Body of pancreas (tissue), 4 donors: Measurements from ENCODE around the gene MIGA1. TPM values are rescaled to one million over a fixed set of nuclear protein-coding genes. Genes with fewer than 3 reads are reported as not detected.
A peak's percentile ranks its signal among the peaks of the same experiment; 100 is the strongest.

ENCODE experiments used
- ATAC-seq: fragments of 150-250 bp; one replicate; pipeline ENCODE4 v1.9.1; 2016
- DNase-seq, 4 donors: peaks; one replicate each; pipeline ENCODE4 v3.0.0-alpha.2; 2019
- H3K27ac ChIP-seq, 4 donors: fragments of 200-600 bp; sonication (generic); 1 replicate in 3 of 4; 2 replicates in 1 of 4; pipeline versions ENCODE4 v1.5.1 to v1.6.1; 2016 to 2019; ENCODE audit warnings: mild to moderate bottlenecking in 1 of 4, mixed read lengths in 1 of 4, moderate library complexity in 1 of 4
- H3K27me3 ChIP-seq, 2 donors: fragments of 200-600 bp; sonication (generic); one replicate each; pipeline ENCODE4 v1.6.0; 2016; ENCODE audit warnings: mild to moderate bottlenecking in 1 of 2
- H3K36me3 ChIP-seq, 2 donors: fragments of 200-600 bp; sonication (generic); replicated peaks in 1 of 2; 2 replicates each; pipeline ENCODE4 v1.5.1; 2016; ENCODE audit warnings: low read depth in 2 of 2; ENCODE audit not compliant: insufficient read depth in 1 of 2
- H3K4me1 ChIP-seq: fragments of 200-600 bp; sonication (generic); one replicate; pipeline ENCODE4 v1.6.0; 2016
- H3K4me3 ChIP-seq, 2 donors: fragments of 200-600 bp; sonication (generic); 1 replicate in 1 of 2; 2 replicates in 1 of 2; pipeline ENCODE4 v1.5.1; 2016 to 2019
- H3K9me3 ChIP-seq, 3 donors: fragments of 200-600 bp; sonication (generic); 1 replicate in 2 of 3; 2 replicates in 1 of 3; pipeline ENCODE4 v1.5.1; 2016
- POLR2A ChIP-seq, 3 donors: fragments of 450-650 bp; IDR thresholded peaks; one replicate each; pipeline ENCODE4 v1.6.1; 2016; ENCODE audit warnings: antibody characterized with exemption in 3 of 3, mild to moderate bottlenecking in 2 of 3
- WGBS, 2 donors: methylation state at CpG; one replicate each; pipeline ENCODE4 v1.1.5; 2017; 5-methylcytosine and 5-hydroxymethylcytosine counted together
- intact Hi-C: fragments of 100-400 bp; cut with DNase I; formaldehyde crosslinking; loops from one replicate; pipeline ENCODE4 v1.15.1; 2023
- total RNA-seq, 2 donors: library from RNA; depleted of rRNA; stranded (reverse); fragments of >200 nt; gene quantifications; one replicate each; pipeline ENCODE4 v1.1.0, GENCODE V29; 2016
- TF ChIP-seq, protein P1 (sequence below), 7 experiments: fragments of 450-650 bp in 4 of 7; fragments of 200-600 bp in 3 of 7; sonication (generic) in 3 of 7; IDR thresholded peaks; one replicate each; pipeline ENCODE4 v1.5.1; 2016 to 2019; ENCODE audit warnings: antibody characterized with exemption in 7 of 7

The MIGA1 gene
- total RNA-seq, 2 donors from 2014 or later: 6.6 to 10.4 TPM

- Histone ChIP-seq H3K36me3 (no peaks in the 10 kb centered on the region), H3K9me3 (no peaks in the 10 kb centered on the region), H3K4me3 (no peak overlapping the region), H3K27me3 (no peaks in the 10 kb centered on the region), H3K27ac (no peak overlapping the region), H3K4me1 (peaks cover 36% of the 10 kb centered on the region)
- no peak for TF ChIP-seq POLR2A (IDR thresholded peaks at IDR 0.05)
- TF ChIP-seq, protein P1, sequence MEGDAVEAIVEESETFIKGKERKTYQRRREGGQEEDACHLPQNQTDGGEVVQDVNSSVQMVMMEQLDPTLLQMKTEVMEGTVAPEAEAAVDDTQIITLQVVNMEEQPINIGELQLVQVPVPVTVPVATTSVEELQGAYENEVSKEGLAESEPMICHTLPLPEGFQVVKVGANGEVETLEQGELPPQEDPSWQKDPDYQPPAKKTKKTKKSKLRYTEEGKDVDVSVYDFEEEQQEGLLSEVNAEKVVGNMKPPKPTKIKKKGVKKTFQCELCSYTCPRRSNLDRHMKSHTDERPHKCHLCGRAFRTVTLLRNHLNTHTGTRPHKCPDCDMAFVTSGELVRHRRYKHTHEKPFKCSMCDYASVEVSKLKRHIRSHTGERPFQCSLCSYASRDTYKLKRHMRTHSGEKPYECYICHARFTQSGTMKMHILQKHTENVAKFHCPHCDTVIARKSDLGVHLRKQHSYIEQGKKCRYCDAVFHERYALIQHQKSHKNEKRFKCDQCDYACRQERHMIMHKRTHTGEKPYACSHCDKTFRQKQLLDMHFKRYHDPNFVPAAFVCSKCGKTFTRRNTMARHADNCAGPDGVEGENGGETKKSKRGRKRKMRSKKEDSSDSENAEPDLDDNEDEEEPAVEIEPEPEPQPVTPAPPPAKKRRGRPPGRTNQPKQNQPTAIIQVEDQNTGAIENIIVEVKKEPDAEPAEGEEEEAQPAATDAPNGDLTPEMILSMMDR (IDR thresholded peaks at IDR 0.05): no peak
- no peak for ATAC-seq
- intact Hi-C loops: no loop called here
- DNase-seq: no peak
- WGBS, 2 donors: 90 to 94% methylated on average over 4 of the region's 4 CpGs
These were observed 52.1 kb downstream of the MIGA1 start for GRCh38 chr1:77831566-77831965.

DNA sequence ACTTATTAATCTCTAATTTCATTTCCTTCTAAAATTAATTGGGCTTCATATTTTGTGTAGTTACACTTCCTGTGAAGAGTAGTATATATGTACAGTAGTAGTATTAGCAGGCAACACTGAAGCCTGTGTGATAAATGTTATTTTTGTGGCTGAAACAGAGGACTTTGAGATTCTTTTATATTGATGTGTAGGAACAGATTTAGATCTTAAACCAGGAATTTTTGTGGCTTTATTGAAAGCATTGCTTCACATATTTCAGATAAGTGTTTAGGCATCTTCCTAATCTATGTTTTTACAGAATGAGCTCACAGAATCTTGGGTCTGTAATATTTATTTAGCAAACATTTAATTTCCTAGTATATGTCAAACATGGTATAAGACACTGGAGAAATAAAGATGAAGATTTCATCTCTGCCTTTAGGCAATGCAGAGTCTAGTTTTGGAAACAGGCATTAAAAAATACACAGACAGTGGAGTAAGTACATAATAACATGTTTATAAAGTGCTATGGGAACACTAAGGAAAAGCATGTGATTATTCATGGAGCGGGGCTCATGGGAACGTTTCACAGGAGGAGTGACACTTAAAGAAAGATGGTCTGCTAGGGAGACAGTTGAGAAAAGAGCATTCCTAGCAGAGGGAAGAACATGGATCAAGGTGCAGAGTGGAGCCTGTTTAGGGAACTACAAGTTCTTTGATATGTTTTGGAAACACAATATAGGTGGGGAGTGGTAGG is 52.7 kb downstream of the MIGA1 start:
- H3K4me1 ChIP-seq: peaks cover 36% of the 10 kb centered on the region
- 53 to 58% methylated on average over 2 of the region's 2 CpGs for WGBS, 2 donors
- H3K9me3 ChIP-seq: no peaks in the 10 kb centered on the region
- H3K4me3 ChIP-seq: no peak overlapping the region
- H3K36me3 ChIP-seq: no peaks in the 10 kb centered on the region
- intact Hi-C loops: no loop called here
- ATAC-seq (no peak), DNase-seq (no peak)
- H3K27ac ChIP-seq: peak overlapping the region in 2 of 4 donors; percentile 6 to 22
- no peak for TF ChIP-seq POLR2A (IDR thresholded peaks at IDR 0.05)
- TF ChIP-seq, protein P1 (IDR thresholded peaks at IDR 0.05): no peak
- no peaks in the 10 kb centered on the region for H3K27me3 ChIP-seq

DNA sequence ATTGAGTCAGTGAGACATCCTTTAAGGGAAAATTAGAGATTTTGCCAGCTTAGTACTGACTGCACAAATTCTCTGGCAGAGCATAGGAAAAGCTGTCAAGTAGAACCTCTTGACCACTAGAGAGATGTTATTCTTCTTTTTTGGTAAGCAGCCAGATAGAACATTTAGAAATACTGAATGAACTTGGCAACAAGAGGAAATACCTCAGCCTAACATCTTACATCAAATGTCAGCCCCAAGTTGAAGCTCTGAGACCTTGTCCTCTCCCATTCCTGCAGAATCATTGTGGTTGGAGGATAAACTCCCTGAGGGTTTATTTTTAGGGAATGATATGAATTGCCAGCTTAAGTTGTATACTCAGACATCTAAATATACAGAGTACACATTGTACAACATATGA is 53.5 kb downstream of the MIGA1 start:
- TF ChIP-seq, protein P1 (IDR thresholded peaks at IDR 0.05): no peak
- TF ChIP-seq POLR2A (IDR thresholded peaks at IDR 0.05): no peak
- DNase-seq: no peak
- Histone ChIP-seq H3K36me3 (no peaks in the 10 kb centered on the region), H3K4me3 (no peak overlapping the region), H3K9me3 (no peaks in the 10 kb centered on the region), H3K27ac (peak overlapping the region in 2 of 4 donors; percentile 22 to 34), H3K27me3 (no peaks in the 10 kb centered on the region), H3K4me1 (peaks cover 36% of the 10 kb centered on the region)
- intact Hi-C loops: no loop called here
- peak; percentile 61 for ATAC-seq

- no peak overlapping the region for H3K4me3 ChIP-seq
- no peak for ATAC-seq
- H3K36me3 ChIP-seq: no peaks in the 10 kb centered on the region
- H3K4me1 ChIP-seq: peaks cover 36% of the 10 kb centered on the region
- peak overlapping the region in 3 of 4 donors; percentile 15 to 34 (median 19) for H3K27ac ChIP-seq
- intact Hi-C loops: no loop called here
- no peak for DNase-seq
- no peaks in the 10 kb centered on the region for H3K27me3 ChIP-seq
- H3K9me3 ChIP-seq: no peaks in the 10 kb centered on the region
- WGBS, 2 donors: 88 to 93% methylated on average over 3 of the region's 3 CpGs
- TF ChIP-seq, protein P1 (IDR thresholded peaks at IDR 0.05): no peak
- TF ChIP-seq POLR2A (IDR thresholded peaks at IDR 0.05): no peak
These were observed 54.2 kb downstream of the MIGA1 start for GRCh38 chr1:77833521-77834100.
